ENCODE measurements around the gene BATF.

Gene BATF

DNA sequence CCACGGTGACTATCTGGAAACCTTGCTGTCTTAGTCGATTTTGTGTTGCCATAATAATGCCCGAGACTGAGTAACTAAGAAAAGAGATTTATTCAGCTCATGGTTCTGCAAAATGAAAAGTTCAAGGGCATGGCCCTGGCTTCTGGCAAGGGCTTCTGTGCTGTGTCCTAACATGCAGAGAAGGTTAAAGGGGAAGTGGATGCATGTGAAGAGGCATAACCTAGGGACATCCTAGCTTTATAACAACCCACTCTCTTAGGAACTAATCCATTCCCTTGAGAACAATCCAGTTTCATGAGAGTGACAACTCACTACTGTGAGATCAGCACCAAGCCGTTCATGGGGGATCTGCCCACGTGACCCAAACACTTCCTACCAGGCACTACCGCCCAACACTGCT, 67.7 kb downstream of the BATF start:
- DNase-seq (ENCODE audit: extremely low spot score, insufficient read length, low read depth) = no peak
- FAIRE-seq = no peak

DNA sequence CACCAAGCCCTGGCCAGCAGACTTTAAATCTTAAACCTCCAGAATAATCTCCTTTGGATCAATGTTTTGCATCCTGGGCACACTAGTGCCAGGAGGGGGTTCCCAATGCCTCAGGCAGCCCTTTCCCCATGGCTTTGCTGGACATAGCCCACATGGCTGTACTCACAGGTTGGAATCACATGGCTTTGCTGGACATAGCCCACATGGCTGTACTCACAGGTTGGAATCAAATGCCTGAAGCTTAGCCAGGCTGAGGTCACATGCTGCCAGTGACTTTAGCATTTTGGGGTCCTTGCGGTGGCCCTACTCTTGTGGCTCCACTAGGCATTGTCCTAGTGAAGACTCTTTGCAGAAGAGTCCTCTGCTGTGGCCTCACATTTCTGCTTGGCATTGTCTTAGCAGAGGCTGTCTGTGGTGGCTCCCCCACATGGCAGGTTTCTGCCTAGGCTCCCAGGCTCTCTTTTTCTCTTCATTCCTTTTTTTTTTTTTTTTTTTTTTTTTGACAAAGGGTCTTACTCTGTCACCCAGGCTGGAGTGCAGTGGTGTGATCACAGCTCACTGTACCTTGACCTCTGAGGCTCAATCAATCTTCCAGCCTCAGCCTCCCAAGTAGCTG, 69.2 kb downstream of the BATF start:
- DNase-seq (ENCODE audit: extremely low spot score, insufficient read length, low read depth) (no peak), FAIRE-seq (no peak)

- DNase-seq (ENCODE audit: extremely low spot score, insufficient read length, low read depth) (no peak), FAIRE-seq (no peak)
These were observed 69.8 kb downstream of the BATF start for GRCh38 chr14:75591987-75592575.

GRCh38 chr14:75595226-75595625, 73.0 kb downstream of the BATF start:
- DNase-seq (ENCODE audit: extremely low spot score, insufficient read length, low read depth) = no peak
- FAIRE-seq = no peak

All from GM18507 (cell line).